Measurements from ENCODE around the gene RCSD1.

Gene RCSD1

DNA sequence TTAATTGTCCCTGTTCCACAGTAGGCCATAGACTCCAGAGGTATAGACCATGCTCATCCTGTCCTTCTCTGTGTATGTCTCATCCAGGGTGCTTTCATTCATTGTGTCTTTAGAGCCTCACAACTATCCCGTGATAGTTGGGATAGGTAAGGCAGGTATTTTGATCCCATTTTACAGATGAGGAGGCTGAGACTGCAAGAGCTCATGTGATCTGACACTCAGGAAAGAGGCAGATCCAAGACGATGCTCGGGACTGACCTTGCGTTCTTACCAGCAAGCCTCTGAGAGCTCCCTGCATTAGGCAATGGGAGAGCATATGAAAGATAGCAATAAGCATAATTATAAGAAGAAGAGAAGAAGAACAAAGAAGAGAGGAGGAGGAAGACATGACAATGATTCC is 42.8 kb downstream of the RCSD1 start:
- DNase-seq (ENCODE audit: low read depth), result no peak
- H3K4me3 ChIP-seq (ENCODE audit: low read length), result no peak overlapping the region
- TF ChIP-seq, protein P1, sequence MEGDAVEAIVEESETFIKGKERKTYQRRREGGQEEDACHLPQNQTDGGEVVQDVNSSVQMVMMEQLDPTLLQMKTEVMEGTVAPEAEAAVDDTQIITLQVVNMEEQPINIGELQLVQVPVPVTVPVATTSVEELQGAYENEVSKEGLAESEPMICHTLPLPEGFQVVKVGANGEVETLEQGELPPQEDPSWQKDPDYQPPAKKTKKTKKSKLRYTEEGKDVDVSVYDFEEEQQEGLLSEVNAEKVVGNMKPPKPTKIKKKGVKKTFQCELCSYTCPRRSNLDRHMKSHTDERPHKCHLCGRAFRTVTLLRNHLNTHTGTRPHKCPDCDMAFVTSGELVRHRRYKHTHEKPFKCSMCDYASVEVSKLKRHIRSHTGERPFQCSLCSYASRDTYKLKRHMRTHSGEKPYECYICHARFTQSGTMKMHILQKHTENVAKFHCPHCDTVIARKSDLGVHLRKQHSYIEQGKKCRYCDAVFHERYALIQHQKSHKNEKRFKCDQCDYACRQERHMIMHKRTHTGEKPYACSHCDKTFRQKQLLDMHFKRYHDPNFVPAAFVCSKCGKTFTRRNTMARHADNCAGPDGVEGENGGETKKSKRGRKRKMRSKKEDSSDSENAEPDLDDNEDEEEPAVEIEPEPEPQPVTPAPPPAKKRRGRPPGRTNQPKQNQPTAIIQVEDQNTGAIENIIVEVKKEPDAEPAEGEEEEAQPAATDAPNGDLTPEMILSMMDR (IDR thresholded peaks at IDR 0.05; ENCODE audit: insufficient read depth, low read depth, low read length, missing control alignments), result no peak

DNA sequence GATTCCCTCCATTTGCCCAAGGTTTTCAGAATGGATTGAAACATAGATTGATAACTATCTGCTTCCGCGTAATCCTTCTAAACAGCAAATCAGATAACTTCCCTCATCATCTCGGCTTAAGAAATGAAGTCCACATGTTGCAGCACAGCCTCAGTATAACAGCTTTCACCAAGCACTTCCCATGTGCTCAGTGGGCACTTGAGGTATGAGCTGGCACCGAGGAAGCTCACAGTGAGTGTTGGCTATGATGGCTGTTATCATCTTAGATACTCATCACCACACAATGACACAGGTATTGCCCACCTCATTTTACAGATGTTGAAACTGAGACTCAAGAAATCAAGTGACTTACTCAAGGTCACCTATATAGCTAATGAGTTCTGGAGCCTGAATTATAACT is 43.2 kb downstream of the RCSD1 start:
- no peak for DNase-seq (ENCODE audit: low read depth)
- TF ChIP-seq, protein P1 (IDR thresholded peaks at IDR 0.05; ENCODE audit: insufficient read depth, low read depth, low read length, missing control alignments), result no peak
- no peak overlapping the region for H3K4me3 ChIP-seq (ENCODE audit: low read length)

GRCh38 chr1:167674156-167674555 is 44.1 kb downstream of the RCSD1 start:
- TF ChIP-seq, protein P1 (IDR thresholded peaks at IDR 0.05; ENCODE audit: insufficient read depth, low read depth, low read length, missing control alignments), result no peak
- no peak overlapping the region for H3K4me3 ChIP-seq (ENCODE audit: low read length)
- DNase-seq (ENCODE audit: low read depth), result no peak

- TF ChIP-seq, protein P1 (IDR thresholded peaks at IDR 0.05; ENCODE audit: insufficient read depth, low read depth, low read length, missing control alignments), result no peak
- no peak for DNase-seq (ENCODE audit: low read depth)
- no peak overlapping the region for H3K4me3 ChIP-seq (ENCODE audit: low read length)
Observed at GRCh38 chr1:167675440-167675839, 45.4 kb downstream of the RCSD1 start.

DNA sequence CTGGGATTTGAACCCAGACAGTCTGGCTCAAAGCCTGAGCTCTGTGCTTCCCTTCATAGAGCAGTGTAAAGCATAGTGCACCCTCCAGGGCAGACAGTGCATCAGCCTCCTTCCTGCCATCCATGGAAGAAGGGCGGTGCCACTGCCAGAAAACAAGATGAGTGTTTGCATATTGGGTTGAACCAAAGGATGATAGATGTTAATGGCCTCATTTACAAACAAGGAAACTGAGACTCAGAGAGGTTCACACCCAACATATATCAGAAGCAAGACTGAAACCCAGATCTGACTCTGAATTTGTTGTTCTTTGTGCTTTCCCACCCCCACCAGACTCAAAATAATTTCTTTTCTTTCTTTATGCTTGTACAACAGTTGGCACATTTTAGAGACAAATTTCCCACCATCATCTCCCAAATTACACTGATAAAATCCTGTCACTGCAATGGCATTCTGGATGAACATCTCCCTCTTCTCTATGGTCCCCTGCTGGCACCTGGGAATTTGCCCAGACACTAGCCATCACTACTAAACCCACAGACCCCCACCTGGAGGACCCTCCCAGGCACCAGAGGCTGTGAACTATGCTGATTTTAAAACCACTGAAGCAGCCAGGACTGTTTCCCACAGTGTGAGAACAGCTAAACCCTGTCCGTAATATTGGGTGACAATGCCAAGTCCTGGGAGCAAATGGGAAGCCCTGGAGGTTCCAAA is 46.3 kb downstream of the RCSD1 start:
- H3K4me3 ChIP-seq (ENCODE audit: low read length), result no peak overlapping the region
- DNase-seq (ENCODE audit: low read depth), result no peak
- TF ChIP-seq, protein P1 (IDR thresholded peaks at IDR 0.05; ENCODE audit: insufficient read depth, low read depth, low read length, missing control alignments), result no peak

GRCh38 chr1:167676916-167677848 is 47.1 kb downstream of the RCSD1 start:
- DNase-seq (ENCODE audit: low read depth), result no peak
- TF ChIP-seq, protein P1 (IDR thresholded peaks at IDR 0.05; ENCODE audit: insufficient read depth, low read depth, low read length, missing control alignments), result no peak
- no peak overlapping the region for H3K4me3 ChIP-seq (ENCODE audit: low read length)
